ENCODE data around the gene CYP26B1. TPM values are rescaled to one million over a fixed set of nuclear protein-coding genes. Genes with fewer than 3 reads are reported as not detected.

Gene CYP26B1
- total RNA-seq, 1 donor from 2014 or later, result 1.2 TPM

- H3K27ac Mint-ChIP-seq (ENCODE audit: unreplicated experiment), result no peak overlapping the region
- peaks cover 3% of the 10 kb centered on the region for H3K36me3 Mint-ChIP-seq (ENCODE audit: low read depth, unreplicated experiment)
- H3K4me1 Mint-ChIP-seq (ENCODE audit: unreplicated experiment), result peaks cover 37% of the 10 kb centered on the region
- H3K9me3 Mint-ChIP-seq (ENCODE audit: unreplicated experiment), result peaks cover 5% of the 10 kb centered on the region
- peak overlapping the region; percentile 59 for H3K4me3 Mint-ChIP-seq (ENCODE audit: unreplicated experiment)
- no peak for TF ChIP-seq CTCF (IDR thresholded peaks at IDR 0.05; ENCODE audit: unreplicated experiment)
- peak; percentile 16 for DNase-seq (ENCODE audit: low spot score)
- H3K27me3 Mint-ChIP-seq (ENCODE audit: unreplicated experiment), result peaks cover 48% of the 10 kb centered on the region
Observed at GRCh38 chr2:72145289-72145657, 2.4 kb downstream of the CYP26B1 start.

GRCh38 chr2:72144632-72145288 lies 2.9 kb downstream of the CYP26B1 start:
- H3K36me3 Mint-ChIP-seq (ENCODE audit: low read depth, unreplicated experiment), result peaks cover 3% of the 10 kb centered on the region
- H3K4me3 Mint-ChIP-seq (ENCODE audit: unreplicated experiment), result peak overlapping the region; percentile 59
- TF ChIP-seq CTCF (IDR thresholded peaks at IDR 0.05; ENCODE audit: unreplicated experiment), result no peak
- H3K9me3 Mint-ChIP-seq (ENCODE audit: unreplicated experiment), result peaks cover 5% of the 10 kb centered on the region
- no peak overlapping the region for H3K27ac Mint-ChIP-seq (ENCODE audit: unreplicated experiment)
- H3K4me1 Mint-ChIP-seq (ENCODE audit: unreplicated experiment), result peaks cover 32% of the 10 kb centered on the region
- peaks cover 43% of the 10 kb centered on the region for H3K27me3 Mint-ChIP-seq (ENCODE audit: unreplicated experiment)
- DNase-seq (ENCODE audit: low spot score), result no peak

- Mint-ChIP-seq H3K36me3 (ENCODE audit: low read depth, unreplicated experiment) (peaks cover 3% of the 10 kb centered on the region), H3K27me3 (ENCODE audit: unreplicated experiment) (peaks cover 38% of the 10 kb centered on the region), H3K4me3 (ENCODE audit: unreplicated experiment) (no peak overlapping the region), H3K4me1 (ENCODE audit: unreplicated experiment) (peaks cover 27% of the 10 kb centered on the region), H3K27ac (ENCODE audit: unreplicated experiment) (no peak overlapping the region), H3K9me3 (ENCODE audit: unreplicated experiment) (peaks cover 5% of the 10 kb centered on the region)
- TF ChIP-seq CTCF (IDR thresholded peaks at IDR 0.05; ENCODE audit: unreplicated experiment), result no peak
- no peak for DNase-seq (ENCODE audit: low spot score)
Observed at GRCh38 chr2:72144274-72144631, 3.4 kb downstream of the CYP26B1 start.

DNA sequence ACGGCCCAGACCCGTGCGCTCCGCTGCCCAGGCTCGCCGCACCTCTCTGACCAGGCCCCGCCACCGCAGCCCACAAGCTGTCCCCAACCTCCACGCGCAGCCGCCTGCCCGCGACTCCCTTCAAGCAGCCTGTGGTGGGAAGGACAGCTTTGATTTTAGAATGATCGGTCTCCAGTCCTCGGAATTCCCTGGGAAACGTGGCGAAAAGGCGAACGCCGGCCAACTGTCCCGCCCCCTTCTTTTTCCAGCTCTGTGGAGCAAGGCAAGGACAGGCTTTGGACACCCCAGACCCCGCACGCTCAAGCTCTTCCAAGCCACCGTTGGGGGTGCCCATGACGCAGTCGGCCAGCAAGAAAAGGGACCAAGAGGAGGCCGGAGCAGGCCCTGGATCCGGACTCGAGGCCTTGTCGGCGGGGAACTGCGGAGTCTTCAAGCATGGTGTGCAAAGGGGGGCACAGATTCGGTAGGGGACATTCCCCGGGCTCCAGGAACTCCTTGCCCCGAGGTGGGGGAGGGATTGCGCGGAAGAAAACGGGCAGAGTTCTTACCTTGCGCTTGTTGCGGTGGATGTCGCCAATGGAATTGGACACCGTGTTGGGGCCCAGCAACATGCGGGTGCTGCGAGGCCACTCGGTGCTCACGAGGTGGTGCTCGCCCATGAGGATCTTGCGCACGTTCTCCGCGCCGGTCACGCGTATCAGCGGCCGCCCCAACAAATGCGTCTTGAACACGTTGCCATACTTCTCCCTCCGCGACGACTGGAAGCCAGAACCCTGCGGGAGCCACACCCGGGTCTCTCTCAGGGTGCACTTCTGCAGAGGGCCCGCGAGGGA lies 4.0 kb downstream of the CYP26B1 start:
- peaks cover 5% of the 10 kb centered on the region for H3K9me3 Mint-ChIP-seq (ENCODE audit: unreplicated experiment)
- no peak for TF ChIP-seq CTCF (IDR thresholded peaks at IDR 0.05; ENCODE audit: unreplicated experiment)
- H3K4me1 Mint-ChIP-seq (ENCODE audit: unreplicated experiment), result peaks cover 23% of the 10 kb centered on the region
- H3K27ac Mint-ChIP-seq (ENCODE audit: unreplicated experiment), result no peak overlapping the region
- no peak overlapping the region for H3K4me3 Mint-ChIP-seq (ENCODE audit: unreplicated experiment)
- H3K27me3 Mint-ChIP-seq (ENCODE audit: unreplicated experiment), result peaks cover 37% of the 10 kb centered on the region
- peaks cover 3% of the 10 kb centered on the region for H3K36me3 Mint-ChIP-seq (ENCODE audit: low read depth, unreplicated experiment)
- DNase-seq (ENCODE audit: low spot score), result no peak
